ENCODE measurements around the gene COL7A1. TPM values are rescaled to one million over a fixed set of nuclear protein-coding genes. Genes with fewer than 3 reads are reported as not detected.
A peak's percentile ranks its signal among the peaks of the same experiment; 100 is the strongest.

Gene COL7A1
- total RNA-seq, 1 experiment from 2014 or later = 22.9 TPM

DNA sequence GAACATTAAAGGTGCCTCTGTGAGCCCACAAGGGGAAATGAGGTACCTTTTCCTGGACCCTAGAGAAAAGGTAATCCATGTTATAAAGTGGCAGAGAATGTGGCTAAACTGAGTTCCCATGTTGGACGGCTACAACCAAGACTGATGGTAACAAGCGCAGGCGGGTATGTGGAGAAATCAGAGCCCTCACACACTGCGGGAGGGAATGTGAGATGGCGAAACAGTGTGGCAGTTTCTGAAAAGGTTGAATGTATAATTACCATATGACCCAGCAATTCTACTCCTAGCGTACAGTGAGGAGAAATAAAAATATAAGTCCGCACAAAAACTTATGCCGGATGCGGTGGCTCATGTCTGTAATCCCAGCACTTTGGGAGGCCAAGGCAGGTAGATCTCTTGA, 67.1 kb downstream of the COL7A1 start:
- Histone ChIP-seq H3K9ac (ENCODE audit: extremely low read depth, insufficient read length, low read length) (no peak overlapping the region), H4K91ac (ENCODE audit: insufficient read length, low read depth, low read length) (no peak overlapping the region), H3K4me1 (ENCODE audit: insufficient read depth, low read length) (no peaks in the 10 kb centered on the region), H3K27me3 (ENCODE audit: insufficient read depth, low read length) (no peaks in the 10 kb centered on the region), H3K4ac (ENCODE audit: low read depth, low read length) (no peak overlapping the region), H2AK5ac (ENCODE audit: insufficient read length, low read length) (no peak overlapping the region), H3K9me3 (ENCODE audit: control insufficient read depth, low read depth, low read length) (no peaks in the 10 kb centered on the region), H4K20me1 (ENCODE audit: control insufficient read depth, insufficient read depth, insufficient read length) (no peaks in the 10 kb centered on the region), H3K14ac (ENCODE audit: insufficient read depth, low read length) (no peak overlapping the region), H3K27ac (ENCODE audit: insufficient read length, low read depth, low read length) (no peak overlapping the region), H2BK15ac (ENCODE audit: low read depth, low read length) (no peak overlapping the region), H3K23ac (ENCODE audit: insufficient read length, low read depth, low read length) (no peak overlapping the region), H3K79me1 (ENCODE audit: insufficient read depth, low read depth, low read length, poor library complexity, severe bottlenecking) (no peaks in the 10 kb centered on the region), H3T11ph (ENCODE audit: low read length) (no peak overlapping the region), H3K79me2 (ENCODE audit: insufficient read depth, low read length) (no peaks in the 10 kb centered on the region), H3K56ac (ENCODE audit: insufficient read length, low read depth, low read length) (no peak overlapping the region), H3K4me2 (ENCODE audit: insufficient read depth, insufficient read length, low read length) (no peak overlapping the region), H2BK5ac (ENCODE audit: insufficient read length, low read length) (no peak overlapping the region), H3K23me2 (ENCODE audit: insufficient read length, low read depth, low read length, poor library complexity, severe bottlenecking) (no peaks in the 10 kb centered on the region), H2BK12ac (ENCODE audit: insufficient read length, low read depth, low read length) (no peak overlapping the region), H2BK120ac (ENCODE audit: low read depth, low read length, poor library complexity, severe bottlenecking) (no peak overlapping the region), H2AFZ (ENCODE audit: low read length) (no peak overlapping the region), H3K18ac (ENCODE audit: insufficient read length, low read depth, low read length) (no peak overlapping the region), H4K8ac (replicated peaks; ENCODE audit: insufficient read length, low read depth, low read length) (no peak overlapping the region), H2BK20ac (ENCODE audit: low read depth, low read length, poor library complexity, severe bottlenecking) (no peak overlapping the region), H4K5ac (ENCODE audit: insufficient read length, low read depth, low read length) (no peak overlapping the region)
- H3K4me1 Mint-ChIP-seq = no peaks in the 10 kb centered on the region
- H3K27me3 Mint-ChIP-seq (ENCODE audit: low read depth) = no peaks in the 10 kb centered on the region
- no peaks in the 10 kb centered on the region; a peak in 1 of 5 replicates for H3K9me3 Mint-ChIP-seq
- DNase-seq = no peak
- TF ChIP-seq, protein P1, sequence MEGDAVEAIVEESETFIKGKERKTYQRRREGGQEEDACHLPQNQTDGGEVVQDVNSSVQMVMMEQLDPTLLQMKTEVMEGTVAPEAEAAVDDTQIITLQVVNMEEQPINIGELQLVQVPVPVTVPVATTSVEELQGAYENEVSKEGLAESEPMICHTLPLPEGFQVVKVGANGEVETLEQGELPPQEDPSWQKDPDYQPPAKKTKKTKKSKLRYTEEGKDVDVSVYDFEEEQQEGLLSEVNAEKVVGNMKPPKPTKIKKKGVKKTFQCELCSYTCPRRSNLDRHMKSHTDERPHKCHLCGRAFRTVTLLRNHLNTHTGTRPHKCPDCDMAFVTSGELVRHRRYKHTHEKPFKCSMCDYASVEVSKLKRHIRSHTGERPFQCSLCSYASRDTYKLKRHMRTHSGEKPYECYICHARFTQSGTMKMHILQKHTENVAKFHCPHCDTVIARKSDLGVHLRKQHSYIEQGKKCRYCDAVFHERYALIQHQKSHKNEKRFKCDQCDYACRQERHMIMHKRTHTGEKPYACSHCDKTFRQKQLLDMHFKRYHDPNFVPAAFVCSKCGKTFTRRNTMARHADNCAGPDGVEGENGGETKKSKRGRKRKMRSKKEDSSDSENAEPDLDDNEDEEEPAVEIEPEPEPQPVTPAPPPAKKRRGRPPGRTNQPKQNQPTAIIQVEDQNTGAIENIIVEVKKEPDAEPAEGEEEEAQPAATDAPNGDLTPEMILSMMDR (conservative IDR thresholded peaks at IDR 0.05) = no peak
- H3K4me3 Mint-ChIP-seq = no peak overlapping the region
- H3K36me3 Mint-ChIP-seq (ENCODE audit: insufficient read depth in 1 of 3, low read depth in 3 of 3) = peaks cover 19 to 63% (median 44%) of the 10 kb centered on the region in 3 experiments; a peak in 6 of 7 replicates
- peak overlapping the region in 1 of 3 experiments; percentile 14; a peak in 1 of 7 replicates for H3K27ac Mint-ChIP-seq
- WGBS (ENCODE audit: extremely low coverage, insufficient read length, low lambda C conversion rate) = no CpG with 5 or more reads among the region's 9 CpGs

Measured in H9 (cell line).